GM19099 (cell line): ENCODE measurements around the gene METRNL.

Source experiments
- POLR2A ChIP-seq: IDR thresholded peaks from 3 replicates; pipeline ENCODE4 v1.6.1; 2011; ENCODE audit warnings: low read depth; ENCODE audit not compliant: insufficient read length; ENCODE audit errors: extremely low read depth

Gene METRNL

GRCh38 chr17:83072600-83073358 is 6.6 kb upstream of the METRNL start:
- TF ChIP-seq POLR2A, result no peak

GRCh38 chr17:83073389-83074063 is 5.9 kb upstream of the METRNL start:
- no peak for TF ChIP-seq POLR2A

DNA sequence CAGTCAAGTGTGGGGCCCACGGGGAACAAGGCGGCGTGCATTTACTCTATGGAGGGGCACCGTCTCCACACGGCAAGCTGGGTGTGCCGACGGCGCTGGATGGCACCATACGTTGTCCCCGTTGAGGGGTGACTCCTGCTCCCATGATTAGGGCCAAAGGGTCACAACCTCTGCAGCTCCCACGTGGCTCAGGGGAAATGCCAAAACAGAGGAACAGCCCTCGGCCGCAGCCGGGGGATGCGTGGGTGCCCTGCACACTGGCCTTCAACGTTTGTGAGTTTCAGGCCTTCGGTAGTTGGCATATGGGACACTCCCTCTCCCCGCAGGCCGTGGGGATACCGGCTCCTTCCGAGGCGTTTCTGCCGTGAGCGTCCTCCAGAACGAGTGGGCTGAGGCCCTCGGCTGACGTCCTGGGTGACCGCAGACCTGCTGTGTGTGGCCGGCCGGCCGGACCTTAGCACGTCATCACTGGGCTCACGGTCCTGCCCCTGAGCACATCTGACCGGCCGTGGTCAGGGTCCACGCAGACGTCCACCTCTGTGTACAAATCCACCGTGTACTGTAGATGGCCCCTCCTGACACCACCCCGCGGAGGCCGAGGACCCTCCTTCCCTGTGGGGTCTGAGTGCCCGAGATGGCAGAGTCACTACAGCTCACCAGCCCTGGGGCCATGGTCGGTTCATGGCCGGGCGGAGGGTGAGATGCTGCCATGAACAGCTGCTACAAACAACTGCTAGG is 4.8 kb upstream of the METRNL start:
- no peak for TF ChIP-seq POLR2A

GRCh38 chr17:83075270-83075880 is 4.0 kb upstream of the METRNL start:
- TF ChIP-seq POLR2A, result no peak

GRCh38 chr17:83076938-83077337 is 2.5 kb upstream of the METRNL start:
- no peak for TF ChIP-seq POLR2A

DNA sequence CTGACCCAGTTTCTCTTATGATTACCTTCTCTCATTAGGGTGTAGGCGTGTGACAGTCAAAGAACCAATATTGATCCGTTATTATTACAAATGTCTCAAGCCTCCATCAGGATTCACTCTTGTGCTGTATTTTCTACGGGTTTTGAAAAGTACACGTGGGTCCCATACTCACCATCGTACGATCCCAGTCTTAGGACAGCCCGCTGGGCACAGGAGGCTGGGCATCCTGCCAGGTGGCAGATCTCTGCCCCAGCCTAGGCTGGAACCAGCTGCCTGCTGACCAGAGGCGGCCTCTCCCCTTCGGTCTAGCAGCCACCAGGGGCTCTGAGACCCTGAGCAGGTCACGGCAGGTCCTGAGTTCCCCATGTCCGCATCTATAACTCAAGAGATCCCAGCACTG is 2.0 kb upstream of the METRNL start:
- TF ChIP-seq POLR2A, result no peak

DNA sequence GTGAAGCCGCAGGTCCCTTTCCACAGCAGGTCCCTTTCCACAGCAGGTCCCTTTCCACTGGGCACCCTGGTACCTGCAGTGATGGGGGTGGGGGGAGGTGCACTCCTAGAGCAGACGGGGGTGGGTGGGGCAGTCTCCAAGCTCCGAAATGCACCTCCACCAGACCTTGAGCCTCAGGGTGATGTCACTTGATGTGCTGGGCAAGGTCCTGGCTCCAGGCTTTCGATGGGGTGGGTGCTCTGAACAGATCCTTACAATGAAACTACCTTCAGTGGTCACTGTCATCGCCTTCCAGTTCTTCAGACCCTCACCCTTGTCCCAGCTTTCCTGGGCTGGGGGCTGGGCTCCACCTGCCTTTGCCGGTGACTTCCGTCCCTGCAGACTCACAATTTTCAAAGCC is 1.5 kb upstream of the METRNL start:
- TF ChIP-seq POLR2A, result no peak

DNA sequence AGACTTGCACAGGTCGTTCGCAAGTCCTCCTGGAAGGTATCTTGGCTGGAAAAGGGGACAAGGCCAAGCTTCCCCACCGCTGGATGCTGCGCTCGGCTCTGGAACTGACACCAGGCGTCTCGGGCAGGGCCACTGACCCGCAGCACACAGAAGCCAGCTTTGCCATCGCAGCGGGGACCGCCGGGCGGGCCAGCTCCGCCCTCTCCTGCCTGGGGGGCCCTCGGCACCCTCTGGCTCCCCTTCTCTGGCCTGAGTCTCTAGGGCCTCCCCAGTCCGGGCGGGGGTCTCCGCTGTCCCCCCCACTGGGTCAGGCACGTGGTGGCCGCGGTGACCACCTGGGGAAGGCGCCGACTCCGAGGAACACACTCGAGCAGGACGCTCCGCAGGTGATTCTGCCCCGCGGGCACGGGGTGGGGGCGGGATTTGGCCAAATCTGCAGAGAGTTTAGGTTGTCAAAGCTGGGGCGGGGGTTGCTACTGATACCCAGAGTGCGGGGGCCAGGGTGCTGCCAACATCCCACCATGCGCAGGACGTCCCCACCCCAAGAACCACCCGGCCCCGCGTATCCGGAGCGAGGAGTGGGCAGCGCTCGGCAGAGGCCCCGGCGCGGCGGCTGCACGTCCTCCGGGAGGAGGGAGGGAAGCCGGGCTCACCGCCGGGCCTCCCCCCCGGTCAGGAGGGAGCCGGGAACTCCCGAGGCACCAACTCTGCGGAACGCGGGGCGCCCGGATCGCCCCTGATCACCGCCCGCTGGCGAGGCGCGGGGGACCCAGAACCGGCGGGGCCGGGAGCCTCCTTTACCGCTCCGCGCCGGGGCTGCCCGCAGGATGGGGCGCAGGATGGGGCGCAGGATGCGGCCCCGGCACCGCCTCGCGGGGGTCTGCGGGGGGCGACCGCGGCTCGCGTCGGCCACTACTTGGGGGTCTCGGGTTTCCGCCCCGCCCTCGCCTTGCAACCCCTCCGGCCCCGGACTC is 744 bp upstream of the METRNL start:
- TF ChIP-seq POLR2A, result no peak

- TF ChIP-seq POLR2A, result no peak
Measured at GRCh38 chr17:83079766-83080578, 563 bp downstream of the METRNL start.

GRCh38 chr17:83080579-83080857 is 1.1 kb downstream of the METRNL start:
- no peak for TF ChIP-seq POLR2A

GRCh38 chr17:83080858-83081683 is 1.7 kb downstream of the METRNL start:
- no peak for TF ChIP-seq POLR2A

DNA sequence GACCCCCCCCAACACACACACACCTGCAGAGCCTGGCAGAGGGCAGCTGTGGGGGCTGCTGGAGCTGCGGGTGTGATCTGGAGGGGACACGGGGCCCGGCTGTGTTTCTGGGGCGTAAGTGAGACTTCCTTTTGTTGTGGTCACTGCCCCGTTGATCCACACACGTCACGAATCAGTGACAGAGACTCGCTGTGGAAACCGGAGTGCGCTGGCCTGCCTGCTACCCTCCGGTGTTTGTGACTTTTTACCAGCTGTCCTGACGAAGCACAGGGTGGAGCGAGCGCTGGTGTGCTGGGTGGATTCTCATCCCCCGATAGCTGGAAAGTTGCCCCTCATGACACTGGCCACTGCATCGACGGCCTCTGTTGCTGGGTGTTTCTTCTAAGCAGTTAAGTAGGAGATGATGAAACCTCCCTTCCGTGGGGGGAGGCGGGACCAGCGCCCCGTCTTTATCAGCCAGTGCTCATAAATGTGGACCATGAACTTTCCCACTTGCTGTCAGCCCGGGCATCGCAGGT is 2.3 kb downstream of the METRNL start:
- TF ChIP-seq POLR2A, result no peak

- no peak for TF ChIP-seq POLR2A
Measured at GRCh38 chr17:83082424-83082823, 3.0 kb downstream of the METRNL start.
